Activated CD4-positive, CD25-positive, alpha-beta regulatory T cell treated with anti-CD3 and anti-CD28 coated beads, Interleukin-2, amount 50 U/mL, for 72 hours (primary cell): ENCODE data around the gene TMEM259.

Experiments
- DNase-seq: peaks from one replicate; pipeline ENCODE4 v3.0.0; 2021

TMEM259 gene

DNA sequence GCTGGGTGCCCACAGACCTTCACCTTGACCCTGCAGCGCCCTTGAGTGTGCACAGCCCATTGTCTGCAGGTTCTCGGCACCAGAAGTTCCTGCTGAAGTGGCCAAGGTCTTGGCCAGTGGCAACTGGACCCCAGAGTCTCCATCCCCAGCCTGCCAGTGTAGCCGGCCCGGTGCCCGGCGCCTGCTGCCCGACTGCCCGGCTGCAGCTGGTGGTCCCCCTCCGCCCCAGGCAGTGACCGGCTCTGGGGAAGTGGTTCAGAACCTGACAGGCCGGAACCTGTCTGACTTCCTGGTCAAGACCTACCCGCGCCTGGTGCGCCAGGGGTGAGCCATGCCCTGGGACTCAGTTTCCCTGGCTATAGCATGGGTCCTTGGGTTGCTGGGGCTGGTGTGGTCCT lies 34.1 kb upstream of the TMEM259 start:
- DNase-seq = no peak

DNA sequence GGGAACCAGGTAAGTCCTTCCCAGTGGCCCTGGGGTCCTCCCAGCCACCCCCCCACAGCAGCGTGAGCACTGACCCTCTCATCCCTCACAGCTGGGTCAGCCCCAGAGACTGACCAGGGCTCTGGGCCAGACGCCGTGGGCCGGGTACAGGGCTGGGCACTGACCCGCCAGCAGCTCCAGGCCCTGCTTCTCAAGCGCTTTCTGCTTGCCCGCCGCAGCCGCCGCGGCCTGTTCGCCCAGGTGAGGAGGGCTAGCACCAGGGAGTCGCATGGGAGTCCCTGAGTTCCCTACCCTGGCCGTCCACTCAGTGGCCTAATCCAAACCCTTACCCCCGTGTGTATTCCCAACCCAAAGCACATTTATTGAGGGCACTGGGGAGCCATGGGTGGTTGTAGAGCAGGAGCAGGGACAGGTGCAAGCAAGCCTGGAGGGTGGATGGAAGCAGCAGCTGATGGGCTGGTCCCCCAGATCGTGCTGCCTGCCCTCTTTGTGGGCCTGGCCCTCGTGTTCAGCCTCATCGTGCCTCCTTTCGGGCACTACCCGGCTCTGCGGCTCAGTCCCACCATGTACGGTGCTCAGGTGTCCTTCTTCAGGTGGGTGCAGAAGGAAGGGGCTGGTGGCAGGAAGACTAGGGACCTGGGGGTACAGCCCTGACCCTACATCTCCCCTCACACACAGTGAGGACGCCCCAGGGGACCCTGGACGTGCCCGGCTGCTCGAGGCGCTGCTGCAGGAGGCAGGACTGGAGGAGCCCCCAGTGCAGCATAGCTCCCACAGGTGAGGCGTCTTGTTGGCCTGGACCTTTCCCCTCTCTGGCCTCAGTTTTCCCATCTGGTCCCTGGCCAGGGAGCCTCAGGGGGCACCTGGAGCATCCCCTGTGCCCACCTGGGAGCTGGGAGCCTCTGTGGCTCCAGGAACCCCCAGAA lies 33.4 kb upstream of the TMEM259 start:
- no peak for DNase-seq

GRCh38 chr19:1053176-1054101 lies 32.5 kb upstream of the TMEM259 start:
- no peak for DNase-seq

- DNase-seq = no peak
Observed at GRCh38 chr19:1052349-1052975, 31.5 kb upstream of the TMEM259 start.

DNA sequence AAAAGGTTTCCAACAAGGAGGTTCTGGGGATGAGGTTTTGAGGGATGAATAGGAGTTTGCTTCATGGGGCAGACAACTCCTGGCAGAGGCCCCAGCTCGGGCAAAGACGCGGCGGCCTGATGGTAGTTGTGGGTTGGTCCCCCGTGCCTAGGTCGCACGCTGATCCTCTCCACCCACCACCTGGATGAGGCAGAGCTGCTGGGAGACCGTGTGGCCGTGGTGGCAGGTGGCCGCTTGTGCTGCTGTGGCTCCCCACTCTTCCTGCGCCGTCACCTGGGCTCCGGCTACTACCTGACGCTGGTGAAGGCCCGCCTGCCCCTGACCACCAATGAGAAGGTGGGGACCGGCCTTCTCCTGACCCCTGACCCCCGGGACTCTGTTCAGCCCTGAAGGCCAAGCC lies 30.9 kb upstream of the TMEM259 start:
- no peak for DNase-seq

GRCh38 chr19:1050989-1051788 lies 30.3 kb upstream of the TMEM259 start:
- DNase-seq = no peak

DNA sequence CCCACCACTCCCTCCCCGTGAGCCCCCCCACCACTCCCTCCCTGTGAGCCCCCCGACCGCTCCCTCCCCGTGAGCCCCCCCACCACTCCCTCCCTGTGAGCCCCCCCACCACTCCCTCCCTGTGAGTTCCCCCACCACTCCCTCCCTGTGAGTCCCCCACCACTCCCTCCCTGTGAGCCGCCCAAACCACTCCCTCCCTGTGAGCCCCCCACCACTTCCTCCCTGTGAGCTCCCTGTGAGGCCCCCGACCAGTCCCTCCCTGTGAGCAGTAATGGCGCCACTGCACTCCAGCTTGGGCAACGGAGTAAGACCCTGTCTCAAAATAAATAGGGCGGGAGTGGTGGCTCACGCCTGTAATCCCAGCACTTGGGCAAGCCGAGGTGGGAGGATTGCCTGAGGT lies 28.9 kb upstream of the TMEM259 start:
- DNase-seq = no peak

DNA sequence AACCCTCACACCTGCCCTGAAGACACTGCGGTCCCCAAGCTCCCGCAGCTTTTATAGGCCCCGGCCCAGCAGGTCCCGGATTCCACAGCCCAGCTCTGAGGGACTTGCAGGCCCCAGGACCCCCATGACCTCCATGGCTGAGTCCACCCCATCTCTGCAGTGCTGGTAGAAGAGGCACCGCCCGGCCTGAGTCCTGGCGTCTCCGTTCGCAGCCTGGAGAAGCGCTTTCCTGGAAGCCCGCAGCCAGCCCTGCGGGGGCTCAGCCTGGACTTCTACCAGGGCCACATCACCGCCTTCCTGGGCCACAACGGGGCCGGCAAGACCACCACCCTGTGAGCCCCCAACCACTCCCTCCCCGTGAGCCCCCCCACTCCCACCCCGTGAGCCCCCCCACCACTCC lies 28.2 kb upstream of the TMEM259 start:
- DNase-seq = no peak

DNA sequence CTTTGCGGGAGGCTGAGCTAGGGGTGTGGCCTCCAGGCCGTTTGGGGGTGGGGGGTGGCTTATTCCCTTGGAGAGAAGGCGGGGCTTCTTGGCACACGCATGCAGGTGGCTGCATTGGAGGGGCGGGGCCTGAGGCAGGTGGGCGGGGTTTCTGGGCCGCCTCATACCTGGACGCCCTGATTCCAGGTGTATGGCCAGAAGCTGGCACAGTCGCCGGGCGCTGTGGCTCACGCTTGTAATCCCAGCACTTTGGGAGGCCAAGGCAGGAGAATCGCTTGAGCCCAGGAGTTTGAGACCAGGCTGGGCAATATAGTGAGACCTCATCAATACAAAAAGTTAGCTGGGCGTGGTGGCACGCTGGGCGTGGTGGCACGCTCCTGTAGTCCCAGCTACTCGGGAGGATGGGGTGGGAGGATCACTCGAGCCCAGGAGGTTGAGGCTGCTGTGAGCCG lies 26.8 kb upstream of the TMEM259 start:
- no peak for DNase-seq

GRCh38 chr19:1046836-1047695 lies 26.1 kb upstream of the TMEM259 start:
- DNase-seq = no peak

- DNase-seq = no peak
Observed at GRCh38 chr19:1046117-1046626, 25.2 kb upstream of the TMEM259 start.

DNA sequence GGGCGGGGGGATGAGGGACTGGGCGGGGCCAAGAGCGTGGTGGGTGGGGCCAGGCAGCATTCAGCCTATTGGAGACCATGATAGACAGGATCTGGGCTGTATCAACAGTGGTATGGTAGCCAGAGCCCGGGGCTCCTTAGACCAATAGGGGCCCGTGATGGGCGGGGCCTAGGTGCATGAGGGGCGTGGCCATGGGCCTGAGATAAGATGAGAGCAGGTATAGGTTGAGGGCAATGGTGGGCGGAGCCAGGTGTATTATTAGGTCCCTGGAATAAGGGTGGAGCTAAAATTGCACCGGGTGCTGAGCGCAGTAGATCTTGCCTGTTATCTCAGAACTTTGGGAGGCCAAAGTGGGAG lies 24.3 kb upstream of the TMEM259 start:
- DNase-seq = peak; percentile 77

GRCh38 chr19:1042689-1043511 lies 22.0 kb upstream of the TMEM259 start:
- DNase-seq = no peak

DNA sequence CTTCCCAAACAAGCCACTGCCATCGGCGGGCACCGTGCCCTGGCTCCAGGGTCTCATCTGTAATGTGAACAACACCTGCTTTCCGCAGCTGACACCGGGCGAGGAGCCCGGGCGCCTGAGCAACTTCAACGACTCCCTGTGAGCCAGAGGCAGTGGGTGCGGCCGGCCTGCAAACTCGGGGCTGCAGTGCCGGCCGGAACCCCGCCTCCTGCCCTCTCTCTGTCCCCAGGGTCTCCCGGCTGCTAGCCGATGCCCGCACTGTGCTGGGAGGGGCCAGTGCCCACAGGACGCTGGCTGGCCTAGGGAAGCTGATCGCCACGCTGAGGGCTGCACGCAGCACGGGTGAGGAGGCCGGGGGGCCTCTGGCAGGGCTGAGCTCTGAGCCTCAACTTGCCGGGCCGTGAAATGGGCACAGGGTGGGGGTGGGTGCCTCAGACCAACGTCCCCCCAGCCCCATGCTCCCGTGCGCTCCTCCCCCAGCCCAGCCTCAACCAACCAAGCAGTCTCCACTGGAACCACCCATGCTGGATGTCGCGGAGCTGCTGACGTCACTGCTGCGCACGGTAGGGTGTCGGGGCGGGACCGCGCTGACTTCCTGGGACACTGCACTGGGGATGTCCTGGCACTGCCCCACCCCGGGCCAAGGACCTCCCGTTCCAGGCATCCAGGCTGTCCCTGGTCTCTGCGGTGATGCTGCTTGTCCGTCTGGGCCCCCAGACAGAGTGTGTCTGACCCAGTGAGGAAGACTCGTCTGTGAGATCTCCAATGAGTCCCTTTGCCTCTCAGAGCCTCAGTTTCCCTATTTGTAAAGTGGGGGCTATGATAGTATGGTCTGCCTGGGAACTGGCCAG lies 21.1 kb upstream of the TMEM259 start:
- DNase-seq = no peak

- DNase-seq = no peak
Observed at GRCh38 chr19:1041272-1041834, 20.4 kb upstream of the TMEM259 start.

DNA sequence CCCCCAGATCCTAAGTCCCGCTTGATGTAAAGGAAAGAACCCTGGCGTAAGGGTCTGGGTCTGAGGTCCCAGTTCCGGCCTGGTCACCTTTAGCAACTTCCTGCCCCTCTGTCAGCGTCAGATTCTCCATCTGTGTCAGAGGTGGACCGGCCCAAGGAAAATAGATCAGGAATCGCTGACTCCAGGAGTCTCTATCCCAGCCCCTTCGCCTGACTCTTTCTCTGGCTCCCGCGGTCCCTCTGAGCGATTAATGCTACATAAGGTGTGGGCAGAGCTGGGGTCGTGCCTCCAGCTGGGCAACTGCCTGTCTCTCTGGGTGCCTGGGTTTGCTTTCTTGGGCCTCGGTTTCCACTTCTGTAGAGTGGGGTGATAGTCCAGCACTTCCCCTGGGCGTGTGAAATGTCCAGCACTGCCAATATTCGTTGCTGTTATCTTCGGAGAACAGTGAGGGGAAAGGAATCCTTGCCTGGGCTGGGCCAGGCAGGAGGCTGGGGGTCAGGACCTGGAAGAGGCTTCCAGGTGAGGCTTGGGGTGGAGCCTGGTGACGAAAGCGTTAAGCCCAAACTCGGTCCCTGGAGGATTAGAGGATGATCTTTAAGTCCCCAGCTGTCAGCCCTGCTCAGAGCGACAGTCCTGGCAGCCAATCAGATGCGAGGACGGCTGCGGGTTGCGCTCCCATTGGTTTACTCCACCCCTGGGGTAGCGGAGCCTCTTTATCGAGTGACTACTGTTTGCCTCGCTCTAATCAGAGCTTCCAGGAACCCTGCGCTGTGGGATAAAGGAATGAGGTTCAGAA lies 19.8 kb upstream of the TMEM259 start:
- peak; percentile 90 for DNase-seq

DNA sequence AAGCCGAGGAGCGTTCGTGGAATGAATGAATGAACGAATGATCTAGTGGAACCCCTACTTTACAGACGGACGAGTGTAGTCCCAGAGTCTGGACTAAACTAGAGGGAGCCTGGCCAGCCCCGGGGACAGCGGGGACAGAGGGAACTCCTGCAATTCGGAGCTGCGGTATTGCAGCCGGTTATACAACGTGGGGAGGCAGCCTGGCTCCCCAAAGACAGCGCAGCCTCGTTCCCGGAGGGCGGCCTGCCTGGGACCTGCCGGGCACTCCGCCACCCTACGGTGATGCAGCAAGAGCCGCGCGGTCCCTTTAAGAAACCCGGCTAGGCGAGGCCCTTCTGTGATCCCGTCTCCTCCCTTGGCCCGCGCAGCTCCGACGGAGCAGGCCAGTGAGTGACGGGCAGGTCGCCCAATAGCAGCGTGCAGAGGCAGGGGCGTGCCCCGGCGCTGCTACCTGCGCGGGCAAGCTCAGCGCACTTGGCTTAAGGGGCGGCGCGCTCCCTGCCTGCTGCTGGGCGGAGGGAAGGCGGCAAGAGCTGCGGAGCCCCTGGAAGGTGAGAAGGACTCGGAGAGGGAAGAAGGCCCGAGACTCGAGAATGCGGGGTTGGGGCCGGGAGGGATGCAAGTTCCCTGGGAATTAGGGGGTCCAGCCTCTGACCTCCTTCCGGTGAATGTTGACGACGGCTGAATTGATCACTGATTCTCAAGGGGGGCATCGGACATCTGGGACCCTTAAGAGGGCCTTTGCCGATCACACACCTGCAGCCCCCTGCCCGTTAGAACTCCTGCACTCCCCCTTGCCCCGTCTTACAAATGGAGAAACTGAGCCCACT lies 18.9 kb upstream of the TMEM259 start, which contains the start of gene ABCA7:
ABCA7 (plus strand) TSS at position 462 of the 830 bp plus-strand sequence. CDS start 1,255 bp downstream, outside the sequence.
- DNase-seq = peak; percentile 100
